ENCODE data around the gene TMEM178A.
"Not testable (repeated sequence)": the region's sequence is repeated elsewhere in the genome, so short reads cannot be mapped to it uniquely, and the experiment has no call there.

TMEM178A gene

GRCh38 chr2:39718483-39718882 lies 52.8 kb downstream of the TMEM178A start:
- no peak for DNase-seq

GRCh38 chr2:39719317-39719716 lies 53.6 kb downstream of the TMEM178A start:
- DNase-seq, result no peak

- DNase-seq, result no peak
Measured at GRCh38 chr2:39720970-39721369, 55.3 kb downstream of the TMEM178A start.

GRCh38 chr2:39723497-39723896 lies 57.8 kb downstream of the TMEM178A start:
- no peak for DNase-seq

- DNase-seq, result no peak
Measured at GRCh38 chr2:39723946-39724827, 58.5 kb downstream of the TMEM178A start.

GRCh38 chr2:39724828-39725144 lies 59.1 kb downstream of the TMEM178A start:
- DNase-seq, result no peak

GRCh38 chr2:39725401-39725800 lies 59.7 kb downstream of the TMEM178A start:
- DNase-seq, result no peak

GRCh38 chr2:39728085-39728484 lies 62.4 kb downstream of the TMEM178A start:
- not testable (repeated sequence) for DNase-seq

GRCh38 chr2:39728941-39729351 lies 63.2 kb downstream of the TMEM178A start:
- peak; percentile 66 for DNase-seq

GRCh38 chr2:39730276-39730675 lies 64.6 kb downstream of the TMEM178A start:
- DNase-seq, result no peak

GRCh38 chr2:39730685-39731302 lies 65.1 kb downstream of the TMEM178A start:
- peak; percentile 62 for DNase-seq

- DNase-seq, result no peak
Measured at GRCh38 chr2:39731546-39731945, 65.8 kb downstream of the TMEM178A start.

- DNase-seq, result peak; percentile 56
Measured at GRCh38 chr2:39732482-39732881, 66.8 kb downstream of the TMEM178A start.

- no peak for DNase-seq
Measured at GRCh38 chr2:39733070-39733674, 67.5 kb downstream of the TMEM178A start.

GRCh38 chr2:39734445-39734844 lies 68.7 kb downstream of the TMEM178A start:
- no peak for DNase-seq

GRCh38 chr2:39735648-39736047 lies 69.9 kb downstream of the TMEM178A start:
- DNase-seq, result no peak

- no peak for DNase-seq
Measured at GRCh38 chr2:39736640-39737039, 70.9 kb downstream of the TMEM178A start.

- DNase-seq, result no peak
Measured at GRCh38 chr2:39737661-39738060, 71.9 kb downstream of the TMEM178A start.

- DNase-seq, result no peak
Measured at GRCh38 chr2:39738936-39739335, 73.2 kb downstream of the TMEM178A start.

- DNase-seq, result peak; percentile 23
Measured at GRCh38 chr2:39739386-39739785, 73.7 kb downstream of the TMEM178A start.

- DNase-seq, result no peak
Measured at GRCh38 chr2:39741871-39742270, 76.2 kb downstream of the TMEM178A start.

GRCh38 chr2:39743269-39743776 lies 77.6 kb downstream of the TMEM178A start:
- DNase-seq, result peak; percentile 15

GRCh38 chr2:39755466-39755865 lies 89.7 kb downstream of the TMEM178A start:
- DNase-seq, result no peak

- no peak for DNase-seq
Measured at GRCh38 chr2:39757156-39757555, 91.4 kb downstream of the TMEM178A start.

Data from NCI-H69 (cell line).